Activated B cell treated with CpG ODN at 0.5 μM for 24 hours (primary cell): ENCODE results near the gene SNCG. TPM values are rescaled to one million over a fixed set of nuclear protein-coding genes. Genes with fewer than 3 reads are reported as not detected.

Experiments
- ATAC-seq: fragments of 200-7000 bp; cut with Tn5 transposase; one replicate; pipeline ENCODE4 v1.10.0; 2021; ENCODE audit warnings: low read depth, mild to moderate bottlenecking, moderate library complexity
- CTCF ChIA-PET: fragments of 350-600 bp; sonication (Branson Sonifier 250); formaldehyde crosslinking; loops from one replicate; lab custom pipeline; 2021; ENCODE audit warnings: antibody characterized with exemption; lab: Charles Lee
- POLR2A ChIA-PET: fragments of 350-600 bp; sonication (Branson Sonifier 250); formaldehyde crosslinking; loops from one replicate; lab custom pipeline; 2021; ENCODE audit warnings: antibody characterized with exemption; lab: Charles Lee
- DNase-seq: peaks from one replicate; pipeline ENCODE4 v3.0.0; 2022
- H3K27ac Mint-ChIP-seq: one replicate; pipeline ENCODE4 v1.8.0; 2020; ENCODE audit warnings: mixed read lengths
- H3K27me3 Mint-ChIP-seq: one replicate; pipeline ENCODE4 v1.8.0; 2021; ENCODE audit warnings: mixed read lengths
- H3K36me3 Mint-ChIP-seq: one replicate; pipeline ENCODE4 v1.8.0; 2021; ENCODE audit warnings: low read depth, mixed read lengths
- H3K4me1 Mint-ChIP-seq: one replicate; pipeline ENCODE4 v1.8.0; 2021; ENCODE audit warnings: mixed read lengths
- H3K4me3 Mint-ChIP-seq: one replicate; pipeline ENCODE4 v1.8.0; 2020; ENCODE audit warnings: mild to moderate bottlenecking, mixed read lengths
- H3K9me3 Mint-ChIP-seq: one replicate; pipeline ENCODE4 v1.8.0; 2020; ENCODE audit warnings: mixed read lengths
- intact Hi-C: fragments of 100-400 bp; cut with micrococcal nuclease; formaldehyde crosslinking; loops from one replicate; pipeline ENCODE4 v1.15.1; 2024
- total RNA-seq: library from RNA; stranded (reverse); gene quantifications from 2 replicates; pipeline ENCODE4 v1.2.3, GENCODE V29; 2022
- TF ChIP-seq, protein P1 (sequence below): fragments of 200-600 bp; IDR thresholded peaks from one replicate; pipeline ENCODE4 v1.8.0; 2022; ENCODE audit warnings: antibody characterized with exemption, mild to moderate bottlenecking

Gene SNCG
- total RNA-seq, 1 donor from 2014 or later, result not detected

- Mint-ChIP-seq H3K36me3 (no peaks in the 10 kb centered on the region), H3K27me3 (peaks cover 5% of the 10 kb centered on the region), H3K27ac (no peak overlapping the region), H3K9me3 (no peaks in the 10 kb centered on the region), H3K4me1 (peaks cover 9% of the 10 kb centered on the region), H3K4me3 (no peak overlapping the region)
- intact Hi-C loops, result no loop called here
- POLR2A ChIA-PET, result no interaction called here
- CTCF ChIA-PET, result no interaction called here
- TF ChIP-seq, protein P1, sequence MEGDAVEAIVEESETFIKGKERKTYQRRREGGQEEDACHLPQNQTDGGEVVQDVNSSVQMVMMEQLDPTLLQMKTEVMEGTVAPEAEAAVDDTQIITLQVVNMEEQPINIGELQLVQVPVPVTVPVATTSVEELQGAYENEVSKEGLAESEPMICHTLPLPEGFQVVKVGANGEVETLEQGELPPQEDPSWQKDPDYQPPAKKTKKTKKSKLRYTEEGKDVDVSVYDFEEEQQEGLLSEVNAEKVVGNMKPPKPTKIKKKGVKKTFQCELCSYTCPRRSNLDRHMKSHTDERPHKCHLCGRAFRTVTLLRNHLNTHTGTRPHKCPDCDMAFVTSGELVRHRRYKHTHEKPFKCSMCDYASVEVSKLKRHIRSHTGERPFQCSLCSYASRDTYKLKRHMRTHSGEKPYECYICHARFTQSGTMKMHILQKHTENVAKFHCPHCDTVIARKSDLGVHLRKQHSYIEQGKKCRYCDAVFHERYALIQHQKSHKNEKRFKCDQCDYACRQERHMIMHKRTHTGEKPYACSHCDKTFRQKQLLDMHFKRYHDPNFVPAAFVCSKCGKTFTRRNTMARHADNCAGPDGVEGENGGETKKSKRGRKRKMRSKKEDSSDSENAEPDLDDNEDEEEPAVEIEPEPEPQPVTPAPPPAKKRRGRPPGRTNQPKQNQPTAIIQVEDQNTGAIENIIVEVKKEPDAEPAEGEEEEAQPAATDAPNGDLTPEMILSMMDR, result no peak
- DNase-seq, result no peak
- peak; percentile 69 for ATAC-seq
Measured at GRCh38 chr10:86960003-86960862, 1.8 kb downstream of the SNCG start.

- Mint-ChIP-seq H3K27ac (no peak overlapping the region), H3K4me3 (no peak overlapping the region), H3K9me3 (no peaks in the 10 kb centered on the region), H3K27me3 (peaks cover 5% of the 10 kb centered on the region), H3K36me3 (no peaks in the 10 kb centered on the region), H3K4me1 (peaks cover 16% of the 10 kb centered on the region)
- ChIA-PET POLR2A (no interaction called here), CTCF (no interaction called here)
- TF ChIP-seq, protein P1, result no peak
- ATAC-seq (no peak), DNase-seq (no peak)
- intact Hi-C loops, result no loop called here
Measured at GRCh38 chr10:86960863-86961434, 2.5 kb downstream of the SNCG start.

DNA sequence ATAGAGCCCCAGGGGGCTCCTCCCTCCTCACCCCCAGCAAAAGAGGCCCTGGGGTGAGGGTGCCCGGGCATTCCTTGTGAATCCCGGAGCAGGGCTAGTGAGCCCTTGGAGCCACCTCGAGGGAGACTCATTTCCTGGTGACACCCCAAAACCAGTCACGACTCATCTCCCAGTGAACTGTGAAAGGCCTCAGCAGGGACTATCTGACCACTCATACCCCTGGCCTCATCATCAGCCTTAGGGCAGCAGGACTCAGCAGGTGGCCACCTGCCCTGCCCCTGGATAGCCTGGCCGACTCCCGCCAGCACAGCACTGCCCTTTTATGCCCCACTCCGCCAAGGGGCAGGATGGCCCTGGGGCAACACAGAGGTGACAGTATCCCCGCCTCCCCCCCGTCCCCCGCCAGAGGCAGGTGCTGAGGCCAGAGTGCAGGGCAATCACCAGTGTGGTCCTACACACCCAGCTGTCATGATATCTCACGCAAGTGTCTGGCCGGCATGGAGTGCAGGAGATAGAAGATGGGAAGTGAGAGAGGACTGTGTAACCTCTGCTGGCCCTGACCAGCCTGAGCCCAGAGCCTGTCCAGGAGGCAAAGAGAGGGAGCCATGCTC is 3.2 kb downstream of the SNCG start:
- Mint-ChIP-seq H3K36me3 (no peaks in the 10 kb centered on the region), H3K4me1 (peaks cover 23% of the 10 kb centered on the region), H3K4me3 (no peak overlapping the region), H3K27ac (no peak overlapping the region), H3K9me3 (no peaks in the 10 kb centered on the region), H3K27me3 (peaks cover 5% of the 10 kb centered on the region)
- TF ChIP-seq, protein P1, result no peak
- DNase-seq, result no peak
- CTCF ChIA-PET, result no interaction called here
- ATAC-seq, result no peak
- POLR2A ChIA-PET, result no interaction called here
- intact Hi-C loops, result no loop called here

DNA sequence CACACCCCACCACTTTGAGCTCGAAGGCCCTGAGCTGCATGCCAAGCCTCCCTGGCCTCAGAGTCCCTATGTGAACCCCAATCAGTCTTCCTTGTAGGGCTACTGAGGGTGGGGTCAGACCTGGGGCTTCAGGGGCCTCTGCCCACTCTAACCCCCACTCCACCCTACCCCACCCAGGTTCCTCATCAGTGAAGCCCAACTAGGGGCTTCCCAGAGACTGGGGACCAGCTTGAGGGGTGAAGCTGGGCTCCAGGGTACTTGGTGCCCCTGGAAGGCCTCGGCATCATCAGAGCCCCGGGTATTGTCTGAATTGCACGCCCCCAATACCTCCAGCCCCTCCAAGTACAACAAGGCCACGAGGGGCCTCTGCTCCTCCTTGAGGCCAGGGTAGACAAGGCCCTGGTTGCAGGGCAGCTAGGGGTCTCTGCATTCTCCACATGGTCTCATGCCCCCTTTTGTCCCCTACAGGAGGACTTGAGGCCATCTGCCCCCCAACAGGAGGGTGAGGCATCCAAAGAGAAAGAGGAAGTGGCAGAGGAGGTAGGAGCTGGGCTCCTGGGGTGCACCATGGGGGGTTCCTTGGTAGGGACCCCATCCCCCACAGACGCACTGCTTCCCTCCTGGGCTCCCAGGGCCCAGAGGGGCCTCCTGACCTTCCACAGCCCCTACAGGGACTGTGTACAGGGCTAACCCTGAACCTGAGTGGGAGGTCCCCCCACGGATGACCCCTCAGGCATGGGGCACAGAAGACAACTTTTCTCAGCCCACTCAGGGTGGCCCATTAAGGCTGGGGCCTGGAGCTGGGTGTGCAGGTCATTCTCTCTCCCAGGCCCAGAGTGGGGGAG is 4.0 kb downstream of the SNCG start:
- ATAC-seq, result no peak
- POLR2A ChIA-PET, result no interaction called here
- H3K27me3 Mint-ChIP-seq, result peaks cover 5% of the 10 kb centered on the region
- CTCF ChIA-PET, result no interaction called here
- intact Hi-C loops, result no loop called here
- H3K4me3 Mint-ChIP-seq, result no peak overlapping the region
- H3K27ac Mint-ChIP-seq, result no peak overlapping the region
- H3K4me1 Mint-ChIP-seq, result peaks cover 24% of the 10 kb centered on the region
- TF ChIP-seq, protein P1, result no peak
- DNase-seq, result no peak
- no peaks in the 10 kb centered on the region for H3K36me3 Mint-ChIP-seq
- H3K9me3 Mint-ChIP-seq, result no peaks in the 10 kb centered on the region
